Breast epithelium (tissue), 4 donors: ENCODE data around the gene RPS27. TPM values are rescaled to one million over a fixed set of nuclear protein-coding genes. Genes with fewer than 3 reads are reported as not detected.
"Not testable (repeated sequence)": the region's sequence is repeated elsewhere in the genome, so short reads cannot be mapped to it uniquely, and the experiment has no call there.

ENCODE experiments used
- DNase-seq, 2 donors: peaks; one replicate each; pipeline ENCODE4 v3.0.0-alpha.2; 2019; ENCODE audit warnings: low spot score in 2 of 2
- H3K27ac ChIP-seq, 2 donors: fragments of 200-600 bp; sonication (generic) in 1 of 2; one replicate each; pipeline ENCODE4 v1.5.1; 2016 to 2019; ENCODE audit warnings: mild to moderate bottlenecking in 1 of 2
- H3K27me3 ChIP-seq, 2 donors: fragments of 200-600 bp; sonication (generic) in 1 of 2; one replicate each; pipeline versions ENCODE4 v1.5.1 to v1.6.0; 2017 to 2019; ENCODE audit warnings: control low read depth in 1 of 2, mild to moderate bottlenecking in 1 of 2
- H3K36me3 ChIP-seq: fragments of 200-600 bp; one replicate; pipeline ENCODE4 v1.5.1; 2019
- H3K4me1 ChIP-seq, 2 donors: fragments of 200-600 bp; sonication (generic); one replicate each; pipeline ENCODE4 v1.5.1; 2016 to 2019; ENCODE audit warnings: control low read depth in 1 of 2
- H3K4me3 ChIP-seq, 3 donors: fragments of 200-600 bp; sonication (generic); 1 replicate in 2 of 3; 2 replicates in 1 of 3; pipeline ENCODE4 v1.5.1; 2016 to 2019; ENCODE audit warnings: mild to moderate bottlenecking in 3 of 3, moderate library complexity in 2 of 3
- H3K9me3 ChIP-seq, 2 donors: fragments of 200-600 bp; sonication (generic) in 1 of 2; one replicate each; pipeline ENCODE4 v1.5.1; 2016 to 2019; ENCODE audit warnings: control low read depth in 1 of 2
- CTCF ChIP-seq, 3 donors: fragments of 450-650 bp; IDR thresholded peaks; one replicate each; pipeline ENCODE4 v1.5.1; 2016 to 2017; ENCODE audit warnings: antibody characterized with exemption in 3 of 3, mild to moderate bottlenecking in 3 of 3, moderate library complexity in 3 of 3
- POLR2A ChIP-seq: fragments of 450-650 bp; IDR thresholded peaks from one replicate; pipeline ENCODE4 v1.6.1; 2016; ENCODE audit warnings: antibody characterized with exemption, mild to moderate bottlenecking, moderate library complexity
- POLR2AphosphoS5 ChIP-seq, 3 donors: sonication (generic); formaldehyde crosslinking; IDR thresholded peaks; one replicate each; pipeline ENCODE4 v1.6.1; 2017; ENCODE audit warnings: antibody characterized with exemption in 3 of 3
- intact Hi-C: fragments of 100-400 bp; cut with DNase I; formaldehyde crosslinking; loops from one replicate; pipeline ENCODE4 v1.15.1; 2023; ENCODE audit warnings: low total_unique reads
- total RNA-seq, 3 donors: library from RNA; depleted of rRNA; stranded (reverse); fragments of >200 nt; gene quantifications; one replicate each; pipeline ENCODE4 v1.1.0, GENCODE V29; 2016

The RPS27 gene
- total RNA-seq, 3 donors from 2014 or later, result 2,845 to 3,909 (median 3,226) TPM

GRCh38 chr1:154019269-154019668 is 28.7 kb downstream of the RPS27 start:
- Histone ChIP-seq H3K4me1 (no peaks in the 10 kb centered on the region), H3K4me3 (no peak overlapping the region), H3K27ac (no peak overlapping the region), H3K27me3 (no peaks in the 10 kb centered on the region), H3K36me3 (no peaks in the 10 kb centered on the region), H3K9me3 (no peaks in the 10 kb centered on the region)
- TF ChIP-seq POLR2AphosphoS5 (IDR thresholded peaks at IDR 0.05) (no peak), POLR2A (no peak), CTCF (IDR thresholded peaks at IDR 0.05) (no peak)
- intact Hi-C loops, result no loop called here
- no peak for DNase-seq

GRCh38 chr1:154019940-154020339 is 29.4 kb downstream of the RPS27 start:
- no peaks in the 10 kb centered on the region for H3K9me3 ChIP-seq
- DNase-seq, result no peak
- H3K27me3 ChIP-seq, result no peaks in the 10 kb centered on the region
- intact Hi-C loops, result no loop called here
- TF ChIP-seq CTCF (IDR thresholded peaks at IDR 0.05), result no peak
- TF ChIP-seq POLR2A, result no peak
- TF ChIP-seq POLR2AphosphoS5 (IDR thresholded peaks at IDR 0.05), result no peak
- no peak overlapping the region for H3K4me3 ChIP-seq
- H3K27ac ChIP-seq, result no peak overlapping the region
- H3K4me1 ChIP-seq, result no peaks in the 10 kb centered on the region
- H3K36me3 ChIP-seq, result no peaks in the 10 kb centered on the region

GRCh38 chr1:154033697-154034096 is 43.1 kb downstream of the RPS27 start:
- H3K4me1 ChIP-seq, H3K27ac ChIP-seq, intact Hi-C loops, H3K4me3 ChIP-seq, H3K27me3 ChIP-seq, DNase-seq, H3K9me3 ChIP-seq, H3K36me3 ChIP-seq: not testable (repeated sequence)

Other genes with a start within 250 kb of the RPS27 start
- 10 to 100 TPM; 23.0 to 36.2 (median 31.5) TPM for gene SLC27A3, start 215.4 kb upstream of the RPS27 start, total RNA-seq
- gene GATAD2B, start 67.8 kb upstream of the RPS27 start, total RNA-seq, result 10 to 100 TPM; 18.7 to 21.2 (median 20.0) TPM
- gene DENND4B, start 44.0 kb upstream of the RPS27 start, total RNA-seq, result 10 to 100 TPM; 33.4 to 34.1 (median 33.8) TPM
- gene CRTC2, start 32.1 kb upstream of the RPS27 start, total RNA-seq, result 10 to 100 TPM; 16.2 to 19.7 (median 19.0) TPM
- gene SLC39A1, start 27.2 kb upstream of the RPS27 start, total RNA-seq, result 100 to 1,000 TPM; 102 to 119 (median 111) TPM
- gene CREB3L4, start 22.9 kb upstream of the RPS27 start, total RNA-seq, result 10 to 100 TPM; 10.6 to 80.5 (median 65.2) TPM
- gene JTB, start 13.1 kb upstream of the RPS27 start, total RNA-seq, result 100 to 1,000 TPM; 237 to 315 (median 268) TPM
- 10 to 100 TPM; 45.8 to 68.3 (median 62.6) TPM for gene RAB13, start 4.4 kb upstream of the RPS27 start, total RNA-seq
- under 1 TPM in 1 of 3 donors, not detected in 2; under 0.01 TPM for gene NUP210L, start 164.3 kb downstream of the RPS27 start, total RNA-seq
- 100 to 1,000 TPM; 236 to 302 (median 245) TPM for gene TPM3, start 201.3 kb downstream of the RPS27 start, total RNA-seq
- not detected for gene CFAP141, start 215.6 kb downstream of the RPS27 start, total RNA-seq
- gene UBAP2L, start 230.2 kb downstream of the RPS27 start, total RNA-seq, result 10 to 100 TPM; 64.8 to 79.3 (median 70.1) TPM